Ishikawa (cell line): ENCODE data around the gene POLD4.

Source experiments
- CEBPB ChIP-seq: IDR thresholded peaks from 2 replicates; pipeline ENCODE4 v1.6.1; 2012
- CREB1 ChIP-seq: IDR thresholded peaks from 2 replicates; pipeline ENCODE4 v1.6.1; 2012; ENCODE audit warnings: low read depth
- EGR1 ChIP-seq: IDR thresholded peaks from 2 replicates; pipeline ENCODE4 v1.6.1; 2012
- EP300 ChIP-seq: IDR thresholded peaks from 2 replicates; pipeline ENCODE4 v1.6.1; 2012; ENCODE audit warnings: borderline replicate concordance
- FOXM1 ChIP-seq: IDR thresholded peaks from 2 replicates; pipeline ENCODE4 v1.6.1; 2012; ENCODE audit warnings: low read depth, borderline replicate concordance
- NFIC ChIP-seq: IDR thresholded peaks from 2 replicates; pipeline ENCODE4 v1.6.1; 2012
- RAD21 ChIP-seq: IDR thresholded peaks from 2 replicates; pipeline ENCODE4 v1.6.1; 2012; ENCODE audit warnings: low read depth
- TAF1 ChIP-seq: IDR thresholded peaks from 2 replicates; pipeline ENCODE4 v1.6.1; 2012; ENCODE audit warnings: low read depth, mild to moderate bottlenecking
- TCF12 ChIP-seq: IDR thresholded peaks from 2 replicates; pipeline ENCODE4 v1.6.1; 2012; ENCODE audit warnings: low read depth
- TEAD4 ChIP-seq: IDR thresholded peaks from 2 replicates; pipeline ENCODE4 v1.6.1; 2012
- YY1 ChIP-seq: IDR thresholded peaks from 2 replicates; pipeline ENCODE4 v1.6.1; 2012; ENCODE audit warnings: low read depth
- ZBTB7A ChIP-seq: IDR thresholded peaks from 2 replicates; pipeline ENCODE4 v1.6.1; 2012; ENCODE audit warnings: low read depth
- TF ChIP-seq, protein P1 (sequence below): IDR thresholded peaks from 2 replicates; pipeline ENCODE4 v1.6.1; 2012; ENCODE audit warnings: low read depth, mild to moderate bottlenecking
- TF ChIP-seq, protein P2 (sequence below): IDR thresholded peaks from 2 replicates; pipeline ENCODE4 v1.6.1; 2012
- TF ChIP-seq, protein P3 (sequence below): IDR thresholded peaks from 2 replicates; pipeline ENCODE4 v1.6.1; 2012

The POLD4 gene

DNA sequence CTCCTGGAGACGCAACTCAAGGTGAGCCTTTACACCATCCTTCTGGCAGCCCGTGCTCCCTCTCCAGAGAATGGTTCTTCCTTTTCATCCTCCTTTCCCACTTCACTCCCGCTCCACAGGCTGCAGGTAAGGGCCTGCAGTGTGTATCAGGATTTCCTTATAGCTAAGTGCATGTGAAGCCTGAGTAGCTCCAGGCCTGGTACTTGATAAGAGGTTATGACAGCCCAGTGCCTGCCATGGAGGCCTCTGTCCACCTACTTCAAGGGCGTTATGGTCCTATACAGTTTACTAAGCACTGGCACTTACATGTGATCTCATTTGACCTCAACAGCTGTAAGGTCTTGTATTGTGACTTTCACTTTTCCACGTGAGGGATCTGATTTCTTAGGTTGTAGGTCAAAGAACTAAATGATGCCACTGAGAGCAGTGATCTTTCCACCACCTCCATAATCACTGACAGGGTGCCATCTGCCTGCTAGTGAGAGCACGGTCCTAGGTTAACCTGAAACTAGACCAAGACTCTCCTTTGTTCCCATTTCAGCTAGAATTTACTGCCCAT is 32.0 kb downstream of the POLD4 start:
- TF ChIP-seq YY1, result no peak
- TF ChIP-seq, protein P1, sequence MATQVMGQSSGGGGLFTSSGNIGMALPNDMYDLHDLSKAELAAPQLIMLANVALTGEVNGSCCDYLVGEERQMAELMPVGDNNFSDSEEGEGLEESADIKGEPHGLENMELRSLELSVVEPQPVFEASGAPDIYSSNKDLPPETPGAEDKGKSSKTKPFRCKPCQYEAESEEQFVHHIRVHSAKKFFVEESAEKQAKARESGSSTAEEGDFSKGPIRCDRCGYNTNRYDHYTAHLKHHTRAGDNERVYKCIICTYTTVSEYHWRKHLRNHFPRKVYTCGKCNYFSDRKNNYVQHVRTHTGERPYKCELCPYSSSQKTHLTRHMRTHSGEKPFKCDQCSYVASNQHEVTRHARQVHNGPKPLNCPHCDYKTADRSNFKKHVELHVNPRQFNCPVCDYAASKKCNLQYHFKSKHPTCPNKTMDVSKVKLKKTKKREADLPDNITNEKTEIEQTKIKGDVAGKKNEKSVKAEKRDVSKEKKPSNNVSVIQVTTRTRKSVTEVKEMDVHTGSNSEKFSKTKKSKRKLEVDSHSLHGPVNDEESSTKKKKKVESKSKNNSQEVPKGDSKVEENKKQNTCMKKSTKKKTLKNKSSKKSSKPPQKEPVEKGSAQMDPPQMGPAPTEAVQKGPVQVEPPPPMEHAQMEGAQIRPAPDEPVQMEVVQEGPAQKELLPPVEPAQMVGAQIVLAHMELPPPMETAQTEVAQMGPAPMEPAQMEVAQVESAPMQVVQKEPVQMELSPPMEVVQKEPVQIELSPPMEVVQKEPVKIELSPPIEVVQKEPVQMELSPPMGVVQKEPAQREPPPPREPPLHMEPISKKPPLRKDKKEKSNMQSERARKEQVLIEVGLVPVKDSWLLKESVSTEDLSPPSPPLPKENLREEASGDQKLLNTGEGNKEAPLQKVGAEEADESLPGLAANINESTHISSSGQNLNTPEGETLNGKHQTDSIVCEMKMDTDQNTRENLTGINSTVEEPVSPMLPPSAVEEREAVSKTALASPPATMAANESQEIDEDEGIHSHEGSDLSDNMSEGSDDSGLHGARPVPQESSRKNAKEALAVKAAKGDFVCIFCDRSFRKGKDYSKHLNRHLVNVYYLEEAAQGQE, result no peak
- TF ChIP-seq EP300, result no peak
- TF ChIP-seq NFIC, result no peak
- TF ChIP-seq CREB1, result no peak
- TF ChIP-seq EGR1, result no peak
- no peak for TF ChIP-seq CEBPB
- no peak for TF ChIP-seq FOXM1
- no peak for TF ChIP-seq TEAD4
- TF ChIP-seq, protein P2, sequence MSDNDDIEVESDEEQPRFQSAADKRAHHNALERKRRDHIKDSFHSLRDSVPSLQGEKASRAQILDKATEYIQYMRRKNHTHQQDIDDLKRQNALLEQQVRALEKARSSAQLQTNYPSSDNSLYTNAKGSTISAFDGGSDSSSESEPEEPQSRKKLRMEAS, result no peak
- TF ChIP-seq TCF12, result no peak
- TF ChIP-seq ZBTB7A, result no peak

DNA sequence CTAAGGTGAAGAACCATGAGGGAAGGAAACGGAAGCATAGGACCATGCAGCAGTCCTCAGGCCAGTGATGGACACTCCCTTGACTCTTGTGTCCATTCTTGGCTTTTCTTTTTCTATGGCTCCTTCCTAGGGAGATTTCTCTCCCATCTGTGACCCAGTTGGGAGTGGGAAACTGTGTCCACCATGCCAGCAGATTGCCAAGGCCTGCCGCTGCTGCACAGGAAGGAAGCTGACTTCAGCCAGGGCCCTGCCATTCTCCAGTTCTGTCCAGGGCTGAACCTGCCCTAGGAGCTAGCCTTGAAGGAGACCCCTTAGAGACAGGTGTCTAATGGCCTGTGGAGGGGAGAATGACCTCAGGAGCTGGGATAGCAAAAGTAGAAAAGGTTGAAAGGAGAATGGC is 32.7 kb downstream of the POLD4 start:
- TF ChIP-seq CREB1, result no peak
- TF ChIP-seq, protein P2, result no peak
- no peak for TF ChIP-seq TEAD4
- no peak for TF ChIP-seq EP300
- TF ChIP-seq RAD21, result no peak
- TF ChIP-seq, protein P3, sequence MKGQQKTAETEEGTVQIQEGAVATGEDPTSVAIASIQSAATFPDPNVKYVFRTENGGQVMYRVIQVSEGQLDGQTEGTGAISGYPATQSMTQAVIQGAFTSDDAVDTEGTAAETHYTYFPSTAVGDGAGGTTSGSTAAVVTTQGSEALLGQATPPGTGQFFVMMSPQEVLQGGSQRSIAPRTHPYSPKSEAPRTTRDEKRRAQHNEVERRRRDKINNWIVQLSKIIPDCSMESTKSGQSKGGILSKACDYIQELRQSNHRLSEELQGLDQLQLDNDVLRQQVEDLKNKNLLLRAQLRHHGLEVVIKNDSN, result no peak
- no peak for TF ChIP-seq ZBTB7A
- TF ChIP-seq, protein P1, result no peak
- TF ChIP-seq TCF12, result no peak
- TF ChIP-seq TAF1, result no peak
- no peak for TF ChIP-seq YY1
- TF ChIP-seq FOXM1, result no peak
- no peak for TF ChIP-seq NFIC

GRCh38 chr11:67320011-67320410 is 33.3 kb downstream of the POLD4 start:
- TF ChIP-seq, protein P3, result no peak
- no peak for TF ChIP-seq RAD21
- no peak for TF ChIP-seq TEAD4
- no peak for TF ChIP-seq CEBPB
- no peak for TF ChIP-seq TCF12
- no peak for TF ChIP-seq EGR1
- no peak for TF ChIP-seq YY1
- no peak for TF ChIP-seq EP300
- TF ChIP-seq, protein P1, result no peak
- TF ChIP-seq CREB1, result no peak
- TF ChIP-seq NFIC, result no peak
- TF ChIP-seq, protein P2, result no peak

- TF ChIP-seq, protein P2, result peak; percentile 74
- no peak for TF ChIP-seq TAF1
- TF ChIP-seq NFIC, result no peak
- peak; percentile 59; the same call in 1 of the 2 replicates for TF ChIP-seq ZBTB7A
- TF ChIP-seq TCF12, result peak; percentile 18; the same call in 1 of the 2 replicates
- TF ChIP-seq EP300, result no peak
- TF ChIP-seq EGR1, result no peak
- TF ChIP-seq, protein P3, result no peak
Observed at GRCh38 chr11:67317888-67318555, 35.3 kb downstream of the POLD4 start.
